Stimulated activated CD8-positive, alpha-beta memory T cell treated with anti-CD3 and anti-CD28 coated beads, Interleukin-7, amount 100 ng/mL, for 48 hours (primary cell): ENCODE results near the gene FAM174A.
"Not testable (repeated sequence)": the region's sequence is repeated elsewhere in the genome, so short reads cannot be mapped to it uniquely, and the experiment has no call there.

ENCODE experiments used
- DNase-seq, 2 donors: peaks; one replicate each; pipeline ENCODE4 v3.0.0-alpha.2; 2020; ENCODE audit warnings: low read depth in 1 of 2; ENCODE audit errors: extremely low read depth in 1 of 2

FAM174A gene

GRCh38 chr5:100574716-100575115 lies 39.5 kb downstream of the FAM174A start:
- DNase-seq, result no peak

- no peak for DNase-seq
These were observed 40.6 kb downstream of the FAM174A start for GRCh38 chr5:100575815-100576214.

GRCh38 chr5:100576217-100576751 lies 41.1 kb downstream of the FAM174A start:
- DNase-seq, result no peak

GRCh38 chr5:100577506-100577905 lies 42.3 kb downstream of the FAM174A start:
- DNase-seq, result no peak

GRCh38 chr5:100584069-100584468 lies 48.9 kb downstream of the FAM174A start:
- DNase-seq, result no peak

- DNase-seq, result no peak
These were observed 49.7 kb downstream of the FAM174A start for GRCh38 chr5:100584889-100585288.

- no peak for DNase-seq
These were observed 55.7 kb downstream of the FAM174A start for GRCh38 chr5:100590867-100591266.

GRCh38 chr5:100595152-100595811 lies 60.1 kb downstream of the FAM174A start:
- no peak for DNase-seq

GRCh38 chr5:100595812-100596173 lies 60.6 kb downstream of the FAM174A start:
- DNase-seq, result no peak

- DNase-seq, result no peak
These were observed 63.3 kb downstream of the FAM174A start for GRCh38 chr5:100598446-100598845.

GRCh38 chr5:100600298-100600994 lies 65.3 kb downstream of the FAM174A start:
- DNase-seq, result no peak

GRCh38 chr5:100603141-100603540 lies 68.0 kb downstream of the FAM174A start:
- no peak for DNase-seq

GRCh38 chr5:100604021-100604420 lies 68.8 kb downstream of the FAM174A start:
- not testable (repeated sequence) for DNase-seq

- DNase-seq, result no peak
These were observed 74.4 kb downstream of the FAM174A start for GRCh38 chr5:100609594-100609993.

GRCh38 chr5:100614308-100614707 lies 79.1 kb downstream of the FAM174A start:
- DNase-seq, result no peak

GRCh38 chr5:100615362-100615761 lies 80.2 kb downstream of the FAM174A start:
- DNase-seq, result no peak

GRCh38 chr5:100616291-100616690 lies 81.1 kb downstream of the FAM174A start:
- no peak for DNase-seq

GRCh38 chr5:100616981-100617380 lies 81.8 kb downstream of the FAM174A start:
- no peak for DNase-seq

- DNase-seq, result no peak
These were observed 88.5 kb downstream of the FAM174A start for GRCh38 chr5:100623719-100624118.

GRCh38 chr5:100634937-100635534 lies 99.9 kb downstream of the FAM174A start:
- DNase-seq, result no peak
